NB4 (cell line): ENCODE measurements around the gene CEPT1.

Experiments
- MYC ChIP-seq: IDR thresholded peaks from 2 replicates; pipeline ENCODE4 v1.6.1; 2011; ENCODE audit warnings: low read depth, low read length
- POLR2A ChIP-seq: IDR thresholded peaks from 2 replicates; pipeline ENCODE4 v1.6.1; 2011; ENCODE audit warnings: mild to moderate bottlenecking; ENCODE audit not compliant: insufficient read length; ENCODE audit errors: extremely low read depth
- TF ChIP-seq, protein P1 (sequence below): IDR thresholded peaks from one replicate; pipeline ENCODE4 v1.5.1; 2012; ENCODE audit warnings: low read depth, low read length

DNA sequence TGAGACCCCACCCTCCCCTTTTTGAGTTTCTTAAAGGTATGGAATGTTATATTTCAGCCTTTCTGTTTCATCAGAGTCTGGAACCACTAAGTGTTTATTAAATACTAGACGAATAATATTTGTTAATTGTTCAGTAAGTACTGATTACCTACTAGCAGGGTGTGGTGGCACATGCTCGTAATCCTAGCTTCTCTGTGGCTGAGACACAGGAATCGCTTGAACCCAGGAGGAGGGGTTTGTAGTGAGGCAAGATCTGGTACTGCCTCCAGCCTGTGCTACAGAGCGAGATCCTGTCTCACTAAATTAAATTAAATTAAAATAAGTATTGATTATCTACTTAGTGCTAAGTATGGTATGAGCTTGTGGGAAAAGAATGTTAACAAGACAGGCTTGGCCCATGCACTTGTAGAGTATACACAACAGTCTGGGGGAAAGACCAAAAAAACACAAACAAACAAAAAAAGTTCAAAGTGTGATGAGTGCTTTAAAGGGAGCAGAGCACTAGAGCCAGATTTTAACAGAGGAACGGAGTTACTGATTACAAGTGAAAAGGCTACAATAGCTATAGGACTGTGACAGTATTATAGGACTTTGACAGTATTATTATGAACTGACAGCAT is 2.4 kb downstream of the CEPT1 start:
- TF ChIP-seq, protein P1, sequence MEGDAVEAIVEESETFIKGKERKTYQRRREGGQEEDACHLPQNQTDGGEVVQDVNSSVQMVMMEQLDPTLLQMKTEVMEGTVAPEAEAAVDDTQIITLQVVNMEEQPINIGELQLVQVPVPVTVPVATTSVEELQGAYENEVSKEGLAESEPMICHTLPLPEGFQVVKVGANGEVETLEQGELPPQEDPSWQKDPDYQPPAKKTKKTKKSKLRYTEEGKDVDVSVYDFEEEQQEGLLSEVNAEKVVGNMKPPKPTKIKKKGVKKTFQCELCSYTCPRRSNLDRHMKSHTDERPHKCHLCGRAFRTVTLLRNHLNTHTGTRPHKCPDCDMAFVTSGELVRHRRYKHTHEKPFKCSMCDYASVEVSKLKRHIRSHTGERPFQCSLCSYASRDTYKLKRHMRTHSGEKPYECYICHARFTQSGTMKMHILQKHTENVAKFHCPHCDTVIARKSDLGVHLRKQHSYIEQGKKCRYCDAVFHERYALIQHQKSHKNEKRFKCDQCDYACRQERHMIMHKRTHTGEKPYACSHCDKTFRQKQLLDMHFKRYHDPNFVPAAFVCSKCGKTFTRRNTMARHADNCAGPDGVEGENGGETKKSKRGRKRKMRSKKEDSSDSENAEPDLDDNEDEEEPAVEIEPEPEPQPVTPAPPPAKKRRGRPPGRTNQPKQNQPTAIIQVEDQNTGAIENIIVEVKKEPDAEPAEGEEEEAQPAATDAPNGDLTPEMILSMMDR = no peak
- TF ChIP-seq POLR2A (no peak), MYC (no peak)
